Colonic mucosa (tissue), 4 donors: ENCODE results near the gene PARD6B. TPM values are rescaled to one million over a fixed set of nuclear protein-coding genes. Genes with fewer than 3 reads are reported as not detected.

Experiments
- DNase-seq: peaks from one replicate; pipeline ENCODE4 v3.0.0-alpha.2; 2020
- H3K27ac ChIP-seq: fragments of 200-600 bp; one replicate; pipeline ENCODE4 v1.8.0; 2021
- H3K27me3 ChIP-seq: fragments of 200-600 bp; one replicate; pipeline ENCODE4 v1.8.0; 2021
- H3K36me3 ChIP-seq: fragments of 200-600 bp; one replicate; pipeline ENCODE4 v1.8.0; 2021
- H3K4me1 ChIP-seq: fragments of 200-600 bp; one replicate; pipeline ENCODE4 v1.8.0; 2021; ENCODE audit warnings: mild to moderate bottlenecking
- H3K4me3 ChIP-seq: fragments of 200-600 bp; one replicate; pipeline ENCODE4 v1.8.0; 2021
- H3K9ac ChIP-seq, 2 donors: one replicate each; pipeline ENCODE4 v1.7.0; 2013; ENCODE audit warnings: control low read depth in 2 of 2, low read depth in 2 of 2, low read length in 2 of 2
- H3K9me3 ChIP-seq: fragments of 200-600 bp; one replicate; pipeline ENCODE4 v1.8.0; 2021
- intact Hi-C: fragments of 100-400 bp; cut with DNase I; formaldehyde crosslinking; loops from one replicate; pipeline ENCODE4 v1.14.1; 2022
- total RNA-seq, 2 donors: library from RNA; stranded (reverse); fragmentation: NEBNext Ultra II Directional in 1 of 2; extraction: Animal tissue kit (Norgen Biotek cat#: 25700) in 1 of 2; gene quantifications; one replicate each; pipeline ENCODE4 v1.2.1, GENCODE V29; 2021
- TF ChIP-seq, protein P1 (sequence below): fragments of 200-600 bp; IDR thresholded peaks from one replicate; pipeline ENCODE4 v1.8.0; 2022; ENCODE audit warnings: antibody characterized with exemption, mild to moderate bottlenecking
- donor health status: healthy.
- donor health status: DM: no; HTN: no; CAD: no.
- donor health status: DM: no; HTN: no; CAD: no.

The PARD6B gene
- total RNA-seq, 2 donors from 2014 or later, result 16.6 to 35.6 TPM

- DNase-seq, result no peak
- no peak overlapping the region for H3K4me3 ChIP-seq
- intact Hi-C loops, result no loop called here
Measured at GRCh38 chr20:50720026-50720425, 11.4 kb upstream of the PARD6B start.

GRCh38 chr20:50720582-50720981, 10.8 kb upstream of the PARD6B start:
- Histone ChIP-seq H3K27ac (no peak overlapping the region), H3K9ac (no peak overlapping the region), H3K27me3 (no peaks in the 10 kb centered on the region), H3K4me1 (no peaks in the 10 kb centered on the region), H3K4me3 (no peak overlapping the region), H3K36me3 (no peaks in the 10 kb centered on the region), H3K9me3 (no peaks in the 10 kb centered on the region)
- TF ChIP-seq, protein P1, sequence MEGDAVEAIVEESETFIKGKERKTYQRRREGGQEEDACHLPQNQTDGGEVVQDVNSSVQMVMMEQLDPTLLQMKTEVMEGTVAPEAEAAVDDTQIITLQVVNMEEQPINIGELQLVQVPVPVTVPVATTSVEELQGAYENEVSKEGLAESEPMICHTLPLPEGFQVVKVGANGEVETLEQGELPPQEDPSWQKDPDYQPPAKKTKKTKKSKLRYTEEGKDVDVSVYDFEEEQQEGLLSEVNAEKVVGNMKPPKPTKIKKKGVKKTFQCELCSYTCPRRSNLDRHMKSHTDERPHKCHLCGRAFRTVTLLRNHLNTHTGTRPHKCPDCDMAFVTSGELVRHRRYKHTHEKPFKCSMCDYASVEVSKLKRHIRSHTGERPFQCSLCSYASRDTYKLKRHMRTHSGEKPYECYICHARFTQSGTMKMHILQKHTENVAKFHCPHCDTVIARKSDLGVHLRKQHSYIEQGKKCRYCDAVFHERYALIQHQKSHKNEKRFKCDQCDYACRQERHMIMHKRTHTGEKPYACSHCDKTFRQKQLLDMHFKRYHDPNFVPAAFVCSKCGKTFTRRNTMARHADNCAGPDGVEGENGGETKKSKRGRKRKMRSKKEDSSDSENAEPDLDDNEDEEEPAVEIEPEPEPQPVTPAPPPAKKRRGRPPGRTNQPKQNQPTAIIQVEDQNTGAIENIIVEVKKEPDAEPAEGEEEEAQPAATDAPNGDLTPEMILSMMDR, result no peak
- DNase-seq, result no peak
- intact Hi-C loops, result no loop called here

More at GRCh38 chr20:50720026-50720425, 11.4 kb upstream of the PARD6B start:
- no peak overlapping the region for H3K27ac ChIP-seq
- no peaks in the 10 kb centered on the region for H3K9me3 ChIP-seq
- no peak overlapping the region for H3K9ac ChIP-seq
- no peaks in the 10 kb centered on the region for H3K4me1 ChIP-seq
- H3K36me3 ChIP-seq, result no peaks in the 10 kb centered on the region
- TF ChIP-seq, protein P1, result no peak
- H3K27me3 ChIP-seq, result no peaks in the 10 kb centered on the region

- H3K27ac ChIP-seq, result no peak overlapping the region
Measured at GRCh38 chr20:50721881-50722281, 9.5 kb upstream of the PARD6B start.

DNA sequence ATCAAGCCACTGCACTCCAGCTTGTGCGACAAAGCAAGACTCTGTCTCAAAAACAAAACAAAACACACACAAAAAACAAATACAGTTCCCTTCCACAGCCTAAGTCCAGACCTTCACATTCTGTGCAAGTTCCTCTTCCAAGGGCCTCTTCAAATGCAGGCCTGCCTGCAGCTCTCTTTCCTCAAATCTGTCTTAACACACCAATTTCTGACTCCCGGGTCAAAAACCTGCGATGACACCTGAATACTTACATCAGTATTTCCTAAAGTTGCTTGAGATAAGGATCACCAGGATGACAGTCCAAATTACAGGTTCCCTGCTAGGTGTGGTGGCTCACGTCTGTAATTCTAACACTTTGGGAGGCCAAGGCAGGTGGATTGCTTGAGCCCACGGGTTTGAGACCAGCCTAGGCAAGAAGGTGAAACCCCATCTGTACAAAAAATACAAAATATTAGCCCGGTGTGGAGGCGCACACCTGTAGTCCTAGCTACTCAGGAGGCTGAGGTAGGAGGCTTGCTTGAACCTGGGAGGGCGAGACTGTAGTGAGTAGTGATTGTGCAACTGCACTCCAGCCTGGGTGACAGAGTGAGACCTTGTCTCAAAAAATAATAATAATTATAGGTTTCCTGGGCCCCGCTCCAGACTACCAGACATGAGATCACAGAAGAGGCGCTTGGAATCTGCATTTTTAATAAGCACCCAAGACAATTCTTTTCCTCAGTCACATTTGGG, 8.8 kb upstream of the PARD6B start:
- no peak overlapping the region for H3K4me3 ChIP-seq
- TF ChIP-seq, protein P1, result no peak
- H3K36me3 ChIP-seq, result no peaks in the 10 kb centered on the region
- no peak for DNase-seq
- H3K9ac ChIP-seq, result no peak overlapping the region
- no peaks in the 10 kb centered on the region for H3K9me3 ChIP-seq
- no peaks in the 10 kb centered on the region for H3K4me1 ChIP-seq
- intact Hi-C loops, result no loop called here
- H3K27me3 ChIP-seq, result no peaks in the 10 kb centered on the region
- no peak overlapping the region for H3K27ac ChIP-seq

More at GRCh38 chr20:50721881-50722281, 9.5 kb upstream of the PARD6B start:
- H3K9ac ChIP-seq, result no peak overlapping the region
- TF ChIP-seq, protein P1, result no peak
- no peak overlapping the region for H3K4me3 ChIP-seq
- intact Hi-C loops, result no loop called here
- H3K4me1 ChIP-seq, result no peaks in the 10 kb centered on the region
- no peaks in the 10 kb centered on the region for H3K9me3 ChIP-seq
- no peaks in the 10 kb centered on the region for H3K27me3 ChIP-seq
- DNase-seq, result no peak
- H3K36me3 ChIP-seq, result no peaks in the 10 kb centered on the region

- Histone ChIP-seq H3K36me3 (no peaks in the 10 kb centered on the region), H3K27me3 (no peaks in the 10 kb centered on the region), H3K9ac (no peak overlapping the region), H3K9me3 (no peaks in the 10 kb centered on the region), H3K4me1 (no peaks in the 10 kb centered on the region), H3K4me3 (no peak overlapping the region), H3K27ac (no peak overlapping the region)
- TF ChIP-seq, protein P1, result no peak
- no peak for DNase-seq
- intact Hi-C loops, result no loop called here
Measured at GRCh38 chr20:50723672-50724071, 7.7 kb upstream of the PARD6B start.
